HepG2 (cell line): ENCODE results near the gene SLC8A2. TPM values are rescaled to one million over a fixed set of nuclear protein-coding genes. Genes with fewer than 3 reads are reported as not detected.

Source experiments
- HNRNPH1 ChIP-seq: fragments of 200-400 bp; formaldehyde crosslinking; optimal IDR thresholded peaks from 2 replicates; pipeline ENCODE3; 2017; ENCODE audit warnings: mild to moderate bottlenecking, low read depth, low read length
- TARDBP ChIP-seq: sonication (generic); formaldehyde crosslinking; IDR thresholded peaks from 2 replicates; pipeline ENCODE4 v1.8.0; 2022; ENCODE audit warnings: mild to moderate bottlenecking, missing genetic modification reagents
- TIGD3 ChIP-seq: sonication (generic); formaldehyde crosslinking; IDR thresholded peaks from 2 replicates; pipeline ENCODE4 v1.5.1; 2020; ENCODE audit warnings: mild to moderate bottlenecking, missing genetic modification reagents, borderline replicate concordance
- ZC3H13 ChIP-seq: sonication (generic); formaldehyde crosslinking; IDR thresholded peaks from 2 replicates; pipeline ENCODE4 v1.8.1; 2023; ENCODE audit warnings: mild to moderate bottlenecking, missing genetic modification reagents, moderate library complexity
- polyA plus RNA-seq, 8 experiments: library from polyadenylated mRNA; depleted of rRNA in 3 of 8; stranded (reverse) in 7 of 8; unstranded in 1 of 8; fragments of >200 nt; fragmentation: Illumina TruSeq in 4 of 8; extraction: Trizol in 4 of 8; gene quantifications; 2 replicates each; pipeline versions ENCODE4 v1.2.1 to v1.2.3, GENCODE V29; 2011 to 2016; ENCODE audit warnings: low read depth in 4 of 8, missing spikeins in 1 of 8, mixed read lengths in 1 of 8; ENCODE audit not compliant: insufficient read depth in 1 of 8
- total RNA-seq, 5 experiments: library from RNA; depleted of rRNA; stranded (reverse); fragments of >200 nt; fragmentation: Illumina TruSeq; extraction: Trizol; gene quantifications; 2 replicates each; pipeline ENCODE4 v1.2.3, GENCODE V29; 2016; ENCODE audit warnings: low read depth in 1 of 5
- TF ChIP-seq, protein P1 (sequence below): sonication (generic); formaldehyde crosslinking; IDR thresholded peaks from 2 replicates; pipeline ENCODE4 v1.5.1; 2020; ENCODE audit warnings: mild to moderate bottlenecking, missing genetic modification reagents, borderline replicate concordance
- TF ChIP-seq, protein P2 (sequence below): IDR thresholded peaks from 2 replicates; pipeline ENCODE4 v1.6.1; 2016; ENCODE audit warnings: mild to moderate bottlenecking, missing biosample characterization, missing genetic modification reagents
- TF ChIP-seq, protein P3 (sequence below), 2 experiments: sonication (generic) in 1 of 2; formaldehyde crosslinking in 1 of 2; IDR thresholded peaks; 2 replicates each; pipeline versions ENCODE4 v1.6.1 to v1.9.0; 2014 to 2022; ENCODE audit warnings: antibody characterized with exemption in 1 of 2, borderline replicate concordance in 1 of 2, inconsistent platforms in 1 of 2, low read depth in 1 of 2, missing genetic modification reagents in 1 of 2

The SLC8A2 gene
- total and polyA plus RNA-seq, 2 of the 13 experiments (the other 11 are each of a cell fraction or from before 2014, with no cell fraction given) = 0.02 TPM; not detected in 1

- TF ChIP-seq, protein P1, sequence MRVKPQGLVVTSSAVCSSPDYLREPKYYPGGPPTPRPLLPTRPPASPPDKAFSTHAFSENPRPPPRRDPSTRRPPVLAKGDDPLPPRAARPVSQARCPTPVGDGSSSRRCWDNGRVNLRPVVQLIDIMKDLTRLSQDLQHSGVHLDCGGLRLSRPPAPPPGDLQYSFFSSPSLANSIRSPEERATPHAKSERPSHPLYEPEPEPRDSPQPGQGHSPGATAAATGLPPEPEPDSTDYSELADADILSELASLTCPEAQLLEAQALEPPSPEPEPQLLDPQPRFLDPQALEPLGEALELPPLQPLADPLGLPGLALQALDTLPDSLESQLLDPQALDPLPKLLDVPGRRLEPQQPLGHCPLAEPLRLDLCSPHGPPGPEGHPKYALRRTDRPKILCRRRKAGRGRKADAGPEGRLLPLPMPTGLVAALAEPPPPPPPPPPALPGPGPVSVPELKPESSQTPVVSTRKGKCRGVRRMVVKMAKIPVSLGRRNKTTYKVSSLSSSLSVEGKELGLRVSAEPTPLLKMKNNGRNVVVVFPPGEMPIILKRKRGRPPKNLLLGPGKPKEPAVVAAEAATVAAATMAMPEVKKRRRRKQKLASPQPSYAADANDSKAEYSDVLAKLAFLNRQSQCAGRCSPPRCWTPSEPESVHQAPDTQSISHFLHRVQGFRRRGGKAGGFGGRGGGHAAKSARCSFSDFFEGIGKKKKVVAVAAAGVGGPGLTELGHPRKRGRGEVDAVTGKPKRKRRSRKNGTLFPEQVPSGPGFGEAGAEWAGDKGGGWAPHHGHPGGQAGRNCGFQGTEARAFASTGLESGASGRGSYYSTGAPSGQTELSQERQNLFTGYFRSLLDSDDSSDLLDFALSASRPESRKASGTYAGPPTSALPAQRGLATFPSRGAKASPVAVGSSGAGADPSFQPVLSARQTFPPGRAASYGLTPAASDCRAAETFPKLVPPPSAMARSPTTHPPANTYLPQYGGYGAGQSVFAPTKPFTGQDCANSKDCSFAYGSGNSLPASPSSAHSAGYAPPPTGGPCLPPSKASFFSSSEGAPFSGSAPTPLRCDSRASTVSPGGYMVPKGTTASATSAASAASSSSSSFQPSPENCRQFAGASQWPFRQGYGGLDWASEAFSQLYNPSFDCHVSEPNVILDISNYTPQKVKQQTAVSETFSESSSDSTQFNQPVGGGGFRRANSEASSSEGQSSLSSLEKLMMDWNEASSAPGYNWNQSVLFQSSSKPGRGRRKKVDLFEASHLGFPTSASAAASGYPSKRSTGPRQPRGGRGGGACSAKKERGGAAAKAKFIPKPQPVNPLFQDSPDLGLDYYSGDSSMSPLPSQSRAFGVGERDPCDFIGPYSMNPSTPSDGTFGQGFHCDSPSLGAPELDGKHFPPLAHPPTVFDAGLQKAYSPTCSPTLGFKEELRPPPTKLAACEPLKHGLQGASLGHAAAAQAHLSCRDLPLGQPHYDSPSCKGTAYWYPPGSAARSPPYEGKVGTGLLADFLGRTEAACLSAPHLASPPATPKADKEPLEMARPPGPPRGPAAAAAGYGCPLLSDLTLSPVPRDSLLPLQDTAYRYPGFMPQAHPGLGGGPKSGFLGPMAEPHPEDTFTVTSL = no peak
- TF ChIP-seq TIGD3 (CRISPR knock-in tag) = no peak
- TF ChIP-seq, protein P2, sequence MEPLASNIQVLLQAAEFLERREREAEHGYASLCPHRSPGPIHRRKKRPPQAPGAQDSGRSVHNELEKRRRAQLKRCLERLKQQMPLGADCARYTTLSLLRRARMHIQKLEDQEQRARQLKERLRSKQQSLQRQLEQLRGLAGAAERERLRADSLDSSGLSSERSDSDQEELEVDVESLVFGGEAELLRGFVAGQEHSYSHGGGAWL (CRISPR knock-in tag) = no peak
- no peak for TF ChIP-seq ZC3H13
- no peak for TF ChIP-seq HNRNPH1
- TF ChIP-seq, protein P3, sequence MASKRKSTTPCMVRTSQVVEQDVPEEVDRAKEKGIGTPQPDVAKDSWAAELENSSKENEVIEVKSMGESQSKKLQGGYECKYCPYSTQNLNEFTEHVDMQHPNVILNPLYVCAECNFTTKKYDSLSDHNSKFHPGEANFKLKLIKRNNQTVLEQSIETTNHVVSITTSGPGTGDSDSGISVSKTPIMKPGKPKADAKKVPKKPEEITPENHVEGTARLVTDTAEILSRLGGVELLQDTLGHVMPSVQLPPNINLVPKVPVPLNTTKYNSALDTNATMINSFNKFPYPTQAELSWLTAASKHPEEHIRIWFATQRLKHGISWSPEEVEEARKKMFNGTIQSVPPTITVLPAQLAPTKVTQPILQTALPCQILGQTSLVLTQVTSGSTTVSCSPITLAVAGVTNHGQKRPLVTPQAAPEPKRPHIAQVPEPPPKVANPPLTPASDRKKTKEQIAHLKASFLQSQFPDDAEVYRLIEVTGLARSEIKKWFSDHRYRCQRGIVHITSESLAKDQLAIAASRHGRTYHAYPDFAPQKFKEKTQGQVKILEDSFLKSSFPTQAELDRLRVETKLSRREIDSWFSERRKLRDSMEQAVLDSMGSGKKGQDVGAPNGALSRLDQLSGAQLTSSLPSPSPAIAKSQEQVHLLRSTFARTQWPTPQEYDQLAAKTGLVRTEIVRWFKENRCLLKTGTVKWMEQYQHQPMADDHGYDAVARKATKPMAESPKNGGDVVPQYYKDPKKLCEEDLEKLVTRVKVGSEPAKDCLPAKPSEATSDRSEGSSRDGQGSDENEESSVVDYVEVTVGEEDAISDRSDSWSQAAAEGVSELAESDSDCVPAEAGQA (IDR thresholded peaks at IDR 0.05; ENCODE audit: low read depth) = no peak
- TF ChIP-seq, protein P3 (CRISPR knock-in tag; IDR thresholded peaks at IDR 0.05; ENCODE audit: borderline replicate concordance) = no peak
- TF ChIP-seq TARDBP (CRISPR knock-in tag) = no peak
- TF ChIP-seq, all 625 proteins: peak for 20
Measured at GRCh38 chr19:47512183-47512947, 40.7 kb upstream of the SLC8A2 start (continued).
